GF-D8 (cell line): ENCODE results near the gene NAP1L4.
A peak's percentile ranks its signal among the peaks of the same experiment; 100 is the strongest.

Experiments
- DNase-seq: peaks from one replicate; lab custom pipeline; 2025; lab: John Stamatoyannopoulos, UW

The NAP1L4 gene

GRCh38 chr11:2934611-2935239 is 57.4 kb downstream of the NAP1L4 start:
- DNase-seq = no peak

GRCh38 chr11:2934021-2934550 is 58.0 kb downstream of the NAP1L4 start:
- DNase-seq = no peak

GRCh38 chr11:2933375-2934020 is 58.6 kb downstream of the NAP1L4 start:
- peak; percentile 21 for DNase-seq

GRCh38 chr11:2932850-2933251 is 59.3 kb downstream of the NAP1L4 start:
- DNase-seq = no peak

- no peak for DNase-seq
Observed at GRCh38 chr11:2931771-2932738, 60.1 kb downstream of the NAP1L4 start.

GRCh38 chr11:2931420-2931746 is 60.7 kb downstream of the NAP1L4 start:
- DNase-seq = no peak

GRCh38 chr11:2930704-2931419 is 61.3 kb downstream of the NAP1L4 start:
- DNase-seq = no peak

GRCh38 chr11:2929950-2930703 is 62.0 kb downstream of the NAP1L4 start:
- no peak for DNase-seq

GRCh38 chr11:2929531-2929949 is 62.6 kb downstream of the NAP1L4 start:
- no peak for DNase-seq

GRCh38 chr11:2928605-2929530 is 63.3 kb downstream of the NAP1L4 start, which contains the start of gene PHLDA2:
Gene PHLDA2, minus strand, starts transcription at chr11:2929420. Its CDS starts 56 bp downstream, at chr11:2929364.
- no peak for DNase-seq

GRCh38 chr11:2927851-2928604 is 64.1 kb downstream of the NAP1L4 start:
- no peak for DNase-seq

- no peak for DNase-seq
Observed at GRCh38 chr11:2927121-2927800, 64.9 kb downstream of the NAP1L4 start.

- no peak for DNase-seq
Observed at GRCh38 chr11:2926611-2927051, 65.5 kb downstream of the NAP1L4 start.

GRCh38 chr11:2924821-2925675 is 67.1 kb downstream of the NAP1L4 start:
- no peak for DNase-seq

- no peak for DNase-seq
Observed at GRCh38 chr11:2924381-2924780, 67.7 kb downstream of the NAP1L4 start.

- DNase-seq = no peak
Observed at GRCh38 chr11:2923446-2924375, 68.4 kb downstream of the NAP1L4 start.
